Lower leg skin (tissue), 3 donors: ENCODE data around the gene CA10.

Experiments used
- POLR2A ChIP-seq, 2 donors: fragments of 450-650 bp; IDR thresholded peaks; one replicate each; pipeline ENCODE4 v1.6.1; 2016 to 2017; ENCODE audit warnings: antibody characterized with exemption in 2 of 2, mild to moderate bottlenecking in 1 of 2, moderate library complexity in 1 of 2
- TF ChIP-seq, protein P1 (sequence below), 3 donors: fragments of 450-650 bp; IDR thresholded peaks; one replicate each; pipeline ENCODE4 v1.5.1; 2016; ENCODE audit warnings: antibody characterized with exemption in 3 of 3, mild to moderate bottlenecking in 3 of 3, moderate library complexity in 2 of 3

GRCh38 chr17:52024300-52024870 lies 134.1 kb downstream of the CA10 start:
- TF ChIP-seq, protein P1, sequence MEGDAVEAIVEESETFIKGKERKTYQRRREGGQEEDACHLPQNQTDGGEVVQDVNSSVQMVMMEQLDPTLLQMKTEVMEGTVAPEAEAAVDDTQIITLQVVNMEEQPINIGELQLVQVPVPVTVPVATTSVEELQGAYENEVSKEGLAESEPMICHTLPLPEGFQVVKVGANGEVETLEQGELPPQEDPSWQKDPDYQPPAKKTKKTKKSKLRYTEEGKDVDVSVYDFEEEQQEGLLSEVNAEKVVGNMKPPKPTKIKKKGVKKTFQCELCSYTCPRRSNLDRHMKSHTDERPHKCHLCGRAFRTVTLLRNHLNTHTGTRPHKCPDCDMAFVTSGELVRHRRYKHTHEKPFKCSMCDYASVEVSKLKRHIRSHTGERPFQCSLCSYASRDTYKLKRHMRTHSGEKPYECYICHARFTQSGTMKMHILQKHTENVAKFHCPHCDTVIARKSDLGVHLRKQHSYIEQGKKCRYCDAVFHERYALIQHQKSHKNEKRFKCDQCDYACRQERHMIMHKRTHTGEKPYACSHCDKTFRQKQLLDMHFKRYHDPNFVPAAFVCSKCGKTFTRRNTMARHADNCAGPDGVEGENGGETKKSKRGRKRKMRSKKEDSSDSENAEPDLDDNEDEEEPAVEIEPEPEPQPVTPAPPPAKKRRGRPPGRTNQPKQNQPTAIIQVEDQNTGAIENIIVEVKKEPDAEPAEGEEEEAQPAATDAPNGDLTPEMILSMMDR (IDR thresholded peaks at IDR 0.05): no peak
- TF ChIP-seq POLR2A (IDR thresholded peaks at IDR 0.05): no peak
